Transverse colon (tissue), 4 donors: Measurements from ENCODE around the gene SRRT.

ENCODE experiments used
- EP300 ChIP-seq: sonication (generic); formaldehyde crosslinking; IDR thresholded peaks from one replicate; pipeline ENCODE4 v1.6.1; 2017; ENCODE audit warnings: antibody characterized with exemption, low read depth
- POLR2A ChIP-seq: fragments of 450-650 bp; IDR thresholded peaks from one replicate; pipeline ENCODE4 v1.6.1; 2016; ENCODE audit warnings: antibody characterized with exemption, mild to moderate bottlenecking, moderate library complexity
- POLR2AphosphoS5 ChIP-seq, 3 donors: sonication (generic); formaldehyde crosslinking; IDR thresholded peaks; one replicate each; pipeline ENCODE4 v1.6.1; 2016; ENCODE audit warnings: antibody characterized with exemption in 3 of 3
- TF ChIP-seq, protein P1 (sequence below), 5 experiments: fragments of 200-600 bp in 3 of 5; fragments of 450-650 bp in 2 of 5; sonication (generic) in 3 of 5; IDR thresholded peaks; 1 replicate in 2 of 5; 2 replicates in 3 of 5; pipeline ENCODE4 v1.5.1; 2016 to 2017; ENCODE audit warnings: antibody characterized with exemption in 5 of 5, inconsistent platforms in 3 of 5, mild to moderate bottlenecking in 2 of 5, moderate library complexity in 1 of 5

DNA sequence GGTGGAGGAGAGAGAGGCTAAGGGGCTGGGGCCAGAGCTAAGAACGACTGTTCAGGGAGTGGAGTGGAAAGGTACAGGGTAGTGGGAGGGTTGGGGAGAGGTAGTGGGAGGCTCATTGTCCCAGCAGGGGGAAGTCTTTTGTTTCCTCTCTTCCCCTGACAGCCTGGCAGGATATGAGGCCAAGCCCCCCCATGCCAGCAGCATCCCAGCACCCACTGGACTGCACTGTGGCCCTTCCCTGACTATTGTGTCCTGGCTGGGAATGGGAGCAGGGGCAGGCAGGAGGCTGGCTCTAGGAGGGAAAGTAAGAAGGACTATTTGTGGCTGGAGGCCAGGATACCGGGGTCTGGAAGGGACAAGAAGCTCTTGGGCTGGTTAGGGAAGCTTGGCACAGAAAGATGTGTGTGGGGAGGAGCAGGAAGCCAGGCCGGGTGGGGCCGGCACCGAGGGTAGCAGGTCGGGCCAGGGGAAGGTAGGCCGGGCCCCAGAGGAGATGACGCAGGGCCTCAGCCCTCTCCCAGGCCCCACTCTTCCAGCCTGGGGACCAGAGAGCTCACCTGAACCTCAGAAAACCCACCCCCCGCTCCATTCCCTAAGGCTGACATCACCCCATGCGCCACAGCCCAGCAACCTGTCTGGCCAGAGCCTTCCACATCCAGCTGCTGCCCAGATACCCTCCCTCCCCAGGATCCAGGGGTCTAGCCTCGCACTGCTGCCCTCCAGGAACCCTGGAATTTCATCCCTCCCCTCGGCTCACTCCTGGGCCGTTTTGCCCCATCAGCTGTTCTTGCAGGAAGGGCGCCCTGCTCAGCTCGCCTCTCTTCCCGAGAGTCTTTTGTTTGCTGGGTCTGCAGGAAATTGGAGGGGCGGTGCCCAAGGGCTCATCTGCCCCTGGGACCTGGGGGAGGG is 38.7 kb upstream of the SRRT start:
- TF ChIP-seq POLR2A: no peak
- no peak for TF ChIP-seq POLR2AphosphoS5 (IDR thresholded peaks at IDR 0.05)
- TF ChIP-seq, protein P1, sequence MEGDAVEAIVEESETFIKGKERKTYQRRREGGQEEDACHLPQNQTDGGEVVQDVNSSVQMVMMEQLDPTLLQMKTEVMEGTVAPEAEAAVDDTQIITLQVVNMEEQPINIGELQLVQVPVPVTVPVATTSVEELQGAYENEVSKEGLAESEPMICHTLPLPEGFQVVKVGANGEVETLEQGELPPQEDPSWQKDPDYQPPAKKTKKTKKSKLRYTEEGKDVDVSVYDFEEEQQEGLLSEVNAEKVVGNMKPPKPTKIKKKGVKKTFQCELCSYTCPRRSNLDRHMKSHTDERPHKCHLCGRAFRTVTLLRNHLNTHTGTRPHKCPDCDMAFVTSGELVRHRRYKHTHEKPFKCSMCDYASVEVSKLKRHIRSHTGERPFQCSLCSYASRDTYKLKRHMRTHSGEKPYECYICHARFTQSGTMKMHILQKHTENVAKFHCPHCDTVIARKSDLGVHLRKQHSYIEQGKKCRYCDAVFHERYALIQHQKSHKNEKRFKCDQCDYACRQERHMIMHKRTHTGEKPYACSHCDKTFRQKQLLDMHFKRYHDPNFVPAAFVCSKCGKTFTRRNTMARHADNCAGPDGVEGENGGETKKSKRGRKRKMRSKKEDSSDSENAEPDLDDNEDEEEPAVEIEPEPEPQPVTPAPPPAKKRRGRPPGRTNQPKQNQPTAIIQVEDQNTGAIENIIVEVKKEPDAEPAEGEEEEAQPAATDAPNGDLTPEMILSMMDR (IDR thresholded peaks at IDR 0.05): no peak
- no peak for TF ChIP-seq EP300
